Suprapubic skin (tissue), 4 donors: Measurements from ENCODE around the gene GLUD2. TPM values are rescaled to one million over a fixed set of nuclear protein-coding genes. Genes with fewer than 3 reads are reported as not detected.

ENCODE experiments used
- DNase-seq, 2 donors: peaks; one replicate each; pipeline ENCODE4 v3.0.0-alpha.2; 2019; ENCODE audit warnings: low spot score in 2 of 2
- H3K27ac ChIP-seq: fragments of 200-600 bp; sonication (generic); one replicate; pipeline ENCODE4 v1.5.1; 2019
- H3K27me3 ChIP-seq: fragments of 200-600 bp; sonication (generic); one replicate; pipeline ENCODE4 v1.5.1; 2019
- H3K36me3 ChIP-seq: fragments of 200-600 bp; sonication (generic); one replicate; pipeline ENCODE4 v1.5.1; 2019
- H3K4me1 ChIP-seq: fragments of 200-600 bp; sonication (generic); one replicate; pipeline ENCODE4 v1.5.1; 2019
- H3K4me3 ChIP-seq: fragments of 200-600 bp; sonication (generic); one replicate; pipeline ENCODE4 v1.5.1; 2019; ENCODE audit warnings: mild to moderate bottlenecking
- H3K9me3 ChIP-seq: fragments of 200-600 bp; sonication (generic); one replicate; pipeline ENCODE4 v1.5.1; 2019
- EP300 ChIP-seq: sonication (generic); formaldehyde crosslinking; IDR thresholded peaks from one replicate; pipeline ENCODE4 v1.6.1; 2017; ENCODE audit warnings: antibody characterized with exemption
- POLR2A ChIP-seq, 2 donors: fragments of 450-650 bp; IDR thresholded peaks; one replicate each; pipeline ENCODE4 v1.6.1; 2017; ENCODE audit warnings: antibody characterized with exemption in 2 of 2, mild to moderate bottlenecking in 2 of 2, moderate library complexity in 2 of 2
- POLR2AphosphoS5 ChIP-seq, 3 donors: sonication (generic); formaldehyde crosslinking; IDR thresholded peaks; one replicate each; pipeline ENCODE4 v1.6.1; 2017; ENCODE audit warnings: antibody characterized with exemption in 3 of 3
- WGBS: methylation state at CpG from one replicate; pipeline ENCODE4 v1.1.5; 2018; 5-methylcytosine and 5-hydroxymethylcytosine counted together
- total RNA-seq, 4 donors: library from RNA; depleted of rRNA; stranded (reverse); fragments of >200 nt; gene quantifications; one replicate each; pipeline ENCODE4 v1.1.0, GENCODE V29; 2016
- TF ChIP-seq, protein P1 (sequence below), 2 donors: fragments of 200-600 bp in 1 of 2; fragments of 450-650 bp in 1 of 2; sonication (generic) in 1 of 2; IDR thresholded peaks; one replicate each; pipeline ENCODE4 v1.5.1; 2016 to 2019; ENCODE audit warnings: antibody characterized with exemption in 2 of 2, mild to moderate bottlenecking in 1 of 2, moderate library complexity in 1 of 2

Gene GLUD2
- total RNA-seq, 4 donors from 2014 or later: 1.8 to 2.7 (median 2.1) TPM

- 59% methylated on average over 4 of the region's 4 CpGs for WGBS
- H3K9me3 ChIP-seq: no peaks in the 10 kb centered on the region
- DNase-seq: no peak
- H3K4me3 ChIP-seq: no peak overlapping the region
- no peak overlapping the region for H3K27ac ChIP-seq
- H3K4me1 ChIP-seq: no peaks in the 10 kb centered on the region
- TF ChIP-seq, protein P1, sequence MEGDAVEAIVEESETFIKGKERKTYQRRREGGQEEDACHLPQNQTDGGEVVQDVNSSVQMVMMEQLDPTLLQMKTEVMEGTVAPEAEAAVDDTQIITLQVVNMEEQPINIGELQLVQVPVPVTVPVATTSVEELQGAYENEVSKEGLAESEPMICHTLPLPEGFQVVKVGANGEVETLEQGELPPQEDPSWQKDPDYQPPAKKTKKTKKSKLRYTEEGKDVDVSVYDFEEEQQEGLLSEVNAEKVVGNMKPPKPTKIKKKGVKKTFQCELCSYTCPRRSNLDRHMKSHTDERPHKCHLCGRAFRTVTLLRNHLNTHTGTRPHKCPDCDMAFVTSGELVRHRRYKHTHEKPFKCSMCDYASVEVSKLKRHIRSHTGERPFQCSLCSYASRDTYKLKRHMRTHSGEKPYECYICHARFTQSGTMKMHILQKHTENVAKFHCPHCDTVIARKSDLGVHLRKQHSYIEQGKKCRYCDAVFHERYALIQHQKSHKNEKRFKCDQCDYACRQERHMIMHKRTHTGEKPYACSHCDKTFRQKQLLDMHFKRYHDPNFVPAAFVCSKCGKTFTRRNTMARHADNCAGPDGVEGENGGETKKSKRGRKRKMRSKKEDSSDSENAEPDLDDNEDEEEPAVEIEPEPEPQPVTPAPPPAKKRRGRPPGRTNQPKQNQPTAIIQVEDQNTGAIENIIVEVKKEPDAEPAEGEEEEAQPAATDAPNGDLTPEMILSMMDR (IDR thresholded peaks at IDR 0.05): no peak
- no peak for TF ChIP-seq POLR2A (IDR thresholded peaks at IDR 0.05)
- no peak for TF ChIP-seq POLR2AphosphoS5 (IDR thresholded peaks at IDR 0.05)
- no peak for TF ChIP-seq EP300
- H3K36me3 ChIP-seq: no peaks in the 10 kb centered on the region
- no peaks in the 10 kb centered on the region for H3K27me3 ChIP-seq
These were observed 37.2 kb upstream of the GLUD2 start for GRCh38 chrX:121010218-121010617.

GRCh38 chrX:121011254-121011653 is 36.2 kb upstream of the GLUD2 start:
- Histone ChIP-seq H3K4me1 (no peaks in the 10 kb centered on the region), H3K36me3 (no peaks in the 10 kb centered on the region), H3K27ac (no peak overlapping the region), H3K4me3 (no peak overlapping the region), H3K27me3 (no peaks in the 10 kb centered on the region), H3K9me3 (no peaks in the 10 kb centered on the region)
- no peak for DNase-seq
- TF ChIP-seq, protein P1 (IDR thresholded peaks at IDR 0.05): no peak
- TF ChIP-seq EP300: no peak
- no peak for TF ChIP-seq POLR2A (IDR thresholded peaks at IDR 0.05)
- TF ChIP-seq POLR2AphosphoS5 (IDR thresholded peaks at IDR 0.05): no peak
- WGBS: 60% methylated on average over 7 of the region's 7 CpGs

GRCh38 chrX:121013897-121014455 is 33.4 kb upstream of the GLUD2 start:
- Histone ChIP-seq H3K27me3 (no peaks in the 10 kb centered on the region), H3K27ac (no peak overlapping the region), H3K4me1 (no peaks in the 10 kb centered on the region), H3K4me3 (no peak overlapping the region), H3K36me3 (no peaks in the 10 kb centered on the region), H3K9me3 (no peaks in the 10 kb centered on the region)
- no peak for TF ChIP-seq POLR2A (IDR thresholded peaks at IDR 0.05)
- TF ChIP-seq EP300: no peak
- TF ChIP-seq, protein P1 (IDR thresholded peaks at IDR 0.05): no peak
- TF ChIP-seq POLR2AphosphoS5 (IDR thresholded peaks at IDR 0.05): no peak
- DNase-seq: no peak

GRCh38 chrX:121014826-121015225 is 32.6 kb upstream of the GLUD2 start:
- no peaks in the 10 kb centered on the region for H3K9me3 ChIP-seq
- TF ChIP-seq, protein P1 (IDR thresholded peaks at IDR 0.05): no peak
- no peak for TF ChIP-seq EP300
- no peak for TF ChIP-seq POLR2AphosphoS5 (IDR thresholded peaks at IDR 0.05)
- TF ChIP-seq POLR2A (IDR thresholded peaks at IDR 0.05): no peak
- DNase-seq: no peak
- no peaks in the 10 kb centered on the region for H3K27me3 ChIP-seq
- no peak overlapping the region for H3K4me3 ChIP-seq
- H3K4me1 ChIP-seq: no peaks in the 10 kb centered on the region
- no peak overlapping the region for H3K27ac ChIP-seq
- WGBS: 47% methylated on average over 2 of the region's 2 CpGs
- no peaks in the 10 kb centered on the region for H3K36me3 ChIP-seq

DNA sequence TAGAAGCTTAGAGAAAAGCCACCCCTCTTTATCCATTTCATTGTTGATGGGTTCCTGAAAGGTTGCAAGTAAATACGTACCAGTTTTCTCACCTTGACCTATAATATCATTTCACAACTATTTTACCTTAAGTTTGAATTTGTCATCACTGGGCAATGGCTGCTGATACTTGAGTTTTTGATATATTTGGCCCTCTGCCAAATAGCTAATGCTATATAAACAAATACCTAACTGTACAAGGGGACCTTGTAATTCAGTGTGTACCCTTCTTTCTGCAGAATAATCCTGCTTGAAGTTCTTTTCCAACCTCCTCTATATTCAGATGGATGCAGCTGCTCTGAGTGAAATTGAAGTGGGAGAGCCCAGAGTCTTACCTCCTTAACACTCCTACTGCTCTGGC is 19.0 kb upstream of the GLUD2 start:
- Histone ChIP-seq H3K36me3 (no peaks in the 10 kb centered on the region), H3K27me3 (no peaks in the 10 kb centered on the region), H3K27ac (no peak overlapping the region), H3K4me1 (no peaks in the 10 kb centered on the region), H3K4me3 (no peak overlapping the region), H3K9me3 (no peaks in the 10 kb centered on the region)
- WGBS: 67% methylated on average over 1 of the region's 1 CpG
- no peak for DNase-seq
- TF ChIP-seq EP300 (no peak), POLR2AphosphoS5 (IDR thresholded peaks at IDR 0.05) (no peak), POLR2A (IDR thresholded peaks at IDR 0.05) (no peak)
- TF ChIP-seq, protein P1 (IDR thresholded peaks at IDR 0.05): no peak
